ENCODE data around the gene MBD2.

The MBD2 gene

GRCh38 chr18:54161267-54161666, 63.2 kb downstream of the MBD2 start:
- H3K14ac ChIP-seq (ENCODE audit: low read length): no peak overlapping the region
- peaks cover 5% of the 10 kb centered on the region for H3K79me1 ChIP-seq (ENCODE audit: low read length)
- no peaks in the 10 kb centered on the region for H3K79me2 ChIP-seq (ENCODE audit: control insufficient read depth, insufficient read depth, low read length, poor library complexity)
- no peak overlapping the region for H2AFZ ChIP-seq (ENCODE audit: insufficient read depth, low read length, poor library complexity)
- no peak overlapping the region for H2BK120ac ChIP-seq (ENCODE audit: insufficient read depth, low read length, poor library complexity)
- peaks cover 13 to 18% of the 10 kb centered on the region in 2 experiments for H3K4me1 ChIP-seq (ENCODE audit: control insufficient read depth in 1 of 2, insufficient read depth in 2 of 2, low read length in 2 of 2)
- H3K27me3 ChIP-seq (ENCODE audit: insufficient read depth, low read length): no peaks in the 10 kb centered on the region
- H3K4me2 ChIP-seq (ENCODE audit: low read length): no peak overlapping the region
- H3K23ac ChIP-seq (ENCODE audit: low read length): no peak overlapping the region
- H3K36me3 ChIP-seq (ENCODE audit: control insufficient read depth in 1 of 2, insufficient read depth in 2 of 2, low read length in 2 of 2): peaks cover 11 to 32% of the 10 kb centered on the region in 2 experiments
- no peak overlapping the region for H4K12ac ChIP-seq (ENCODE audit: low read depth, low read length)
- no peak overlapping the region for H3K4me3 ChIP-seq (ENCODE audit: low read depth, low read length)
- no peak overlapping the region for H4K8ac ChIP-seq (ENCODE audit: low read depth, low read length)
- no peak overlapping the region for H3K27ac ChIP-seq (ENCODE audit: low read depth, low read length)
- no peaks in the 10 kb centered on the region for H3K9me3 ChIP-seq (ENCODE audit: insufficient read depth, low read depth, low read length)
- no peak overlapping the region for H2AK5ac ChIP-seq (ENCODE audit: low read length)
- no peak overlapping the region for H3K9ac ChIP-seq (ENCODE audit: low read length)
- H2BK5ac ChIP-seq (ENCODE audit: low read depth, low read length, poor library complexity): no peak overlapping the region
- H3K18ac ChIP-seq (ENCODE audit: low read length): no peak overlapping the region
- H2BK12ac ChIP-seq (ENCODE audit: low read length): no peak overlapping the region
- DNase-seq: peak in 1 of 2 donors; percentile 39
- H4K91ac ChIP-seq (ENCODE audit: low read depth, low read length): no peak overlapping the region
- no peak overlapping the region for H3K4ac ChIP-seq (ENCODE audit: low read depth, low read length)

- Histone ChIP-seq H2BK12ac (ENCODE audit: low read length) (no peak overlapping the region), H3K23ac (ENCODE audit: low read length) (no peak overlapping the region)
These were observed 64.6 kb downstream of the MBD2 start for GRCh38 chr18:54159906-54160305.

GRCh38 chr18:54157646-54158385, 66.7 kb downstream of the MBD2 start:
- Histone ChIP-seq H3K27ac (ENCODE audit: low read depth, low read length) (peak overlapping the region; percentile 16), H2BK12ac (ENCODE audit: low read length) (no peak overlapping the region), H3K14ac (ENCODE audit: low read length) (no peak overlapping the region), H3K79me2 (ENCODE audit: control insufficient read depth, insufficient read depth, low read length, poor library complexity) (no peaks in the 10 kb centered on the region), H3K4me1 (ENCODE audit: control insufficient read depth in 1 of 2, insufficient read depth in 2 of 2, low read length in 2 of 2) (peaks cover 13 to 17% of the 10 kb centered on the region in 2 experiments), H3K27me3 (ENCODE audit: insufficient read depth, low read length) (no peaks in the 10 kb centered on the region), H4K8ac (ENCODE audit: low read depth, low read length) (no peak overlapping the region), H3K79me1 (ENCODE audit: low read length) (peaks cover 5% of the 10 kb centered on the region), H2AFZ (ENCODE audit: insufficient read depth, low read length, poor library complexity) (no peak overlapping the region), H3K23ac (ENCODE audit: low read length) (no peak overlapping the region), H3K4ac (ENCODE audit: low read depth, low read length) (no peak overlapping the region), H2AK5ac (ENCODE audit: low read length) (no peak overlapping the region), H2BK5ac (ENCODE audit: low read depth, low read length, poor library complexity) (peak overlapping the region; percentile 15), H3K4me2 (ENCODE audit: low read length) (no peak overlapping the region), H3K9ac (ENCODE audit: low read length) (no peak overlapping the region), H2BK120ac (ENCODE audit: insufficient read depth, low read length, poor library complexity) (no peak overlapping the region), H4K12ac (ENCODE audit: low read depth, low read length) (no peak overlapping the region), H3K18ac (ENCODE audit: low read length) (no peak overlapping the region), H3K9me3 (ENCODE audit: insufficient read depth, low read depth, low read length) (no peaks in the 10 kb centered on the region), H3K4me3 (ENCODE audit: low read depth, low read length) (no peak overlapping the region), H4K91ac (ENCODE audit: low read depth, low read length) (no peak overlapping the region), H3K36me3 (ENCODE audit: control insufficient read depth in 1 of 2, insufficient read depth in 2 of 2, low read length in 2 of 2) (peaks cover 6 to 22% of the 10 kb centered on the region in 2 experiments)
- peak; percentile 64 to 83 for DNase-seq
- no CpG with 5 or more reads among the region's 7 CpGs for WGBS (ENCODE audit: extremely low coverage, insufficient coverage, insufficient read length)

More at GRCh38 chr18:54159906-54160305, 64.6 kb downstream of the MBD2 start:
- Histone ChIP-seq H3K18ac (ENCODE audit: low read length) (no peak overlapping the region), H2AK5ac (ENCODE audit: low read length) (no peak overlapping the region), H2AFZ (ENCODE audit: insufficient read depth, low read length, poor library complexity) (no peak overlapping the region), H3K27ac (ENCODE audit: low read depth, low read length) (no peak overlapping the region), H3K79me1 (ENCODE audit: low read length) (peaks cover 5% of the 10 kb centered on the region), H4K12ac (ENCODE audit: low read depth, low read length) (no peak overlapping the region), H3K4me1 (ENCODE audit: control insufficient read depth in 1 of 2, insufficient read depth in 2 of 2, low read length in 2 of 2) (peaks cover 13 to 18% of the 10 kb centered on the region in 2 experiments), H3K14ac (ENCODE audit: low read length) (no peak overlapping the region), H3K36me3 (ENCODE audit: control insufficient read depth in 1 of 2, insufficient read depth in 2 of 2, low read length in 2 of 2) (peaks cover 11 to 30% of the 10 kb centered on the region in 2 experiments), H3K4me2 (ENCODE audit: low read length) (no peak overlapping the region), H2BK120ac (ENCODE audit: insufficient read depth, low read length, poor library complexity) (no peak overlapping the region), H3K79me2 (ENCODE audit: control insufficient read depth, insufficient read depth, low read length, poor library complexity) (no peaks in the 10 kb centered on the region), H3K27me3 (ENCODE audit: insufficient read depth, low read length) (no peaks in the 10 kb centered on the region), H2BK5ac (ENCODE audit: low read depth, low read length, poor library complexity) (no peak overlapping the region), H3K9ac (ENCODE audit: low read length) (no peak overlapping the region), H3K4ac (ENCODE audit: low read depth, low read length) (no peak overlapping the region), H3K4me3 (ENCODE audit: low read depth, low read length) (no peak overlapping the region), H4K91ac (ENCODE audit: low read depth, low read length) (no peak overlapping the region), H3K9me3 (ENCODE audit: insufficient read depth, low read depth, low read length) (no peaks in the 10 kb centered on the region), H4K8ac (ENCODE audit: low read depth, low read length) (no peak overlapping the region)
- no CpG with 5 or more reads among the region's 1 CpG for WGBS (ENCODE audit: extremely low coverage, insufficient coverage, insufficient read length)
- no peak for DNase-seq

GRCh38 chr18:54155412-54155811, 69.1 kb downstream of the MBD2 start:
- H2BK5ac ChIP-seq (ENCODE audit: low read depth, low read length, poor library complexity): no peak overlapping the region
- H3K18ac ChIP-seq (ENCODE audit: low read length): no peak overlapping the region
- no peak overlapping the region for H3K14ac ChIP-seq (ENCODE audit: low read length)
- H3K4ac ChIP-seq (ENCODE audit: low read depth, low read length): no peak overlapping the region
- H3K36me3 ChIP-seq (ENCODE audit: control insufficient read depth in 1 of 2, insufficient read depth in 2 of 2, low read length in 2 of 2): peaks cover 3 to 22% of the 10 kb centered on the region in 2 experiments
- H4K12ac ChIP-seq (ENCODE audit: low read depth, low read length): no peak overlapping the region
- WGBS (ENCODE audit: extremely low coverage, insufficient coverage, insufficient read length): no CpG with 5 or more reads among the region's 3 CpGs
- H3K79me1 ChIP-seq (ENCODE audit: low read length): peaks cover 5% of the 10 kb centered on the region
- H3K4me1 ChIP-seq (ENCODE audit: control insufficient read depth in 1 of 2, insufficient read depth in 2 of 2, low read length in 2 of 2): peaks cover 13 to 18% of the 10 kb centered on the region in 2 experiments
- H3K9ac ChIP-seq (ENCODE audit: low read length): no peak overlapping the region
- no peak overlapping the region for H3K4me3 ChIP-seq (ENCODE audit: low read depth, low read length)
- H3K27ac ChIP-seq (ENCODE audit: low read depth, low read length): no peak overlapping the region
- no peaks in the 10 kb centered on the region for H3K9me3 ChIP-seq (ENCODE audit: insufficient read depth, low read depth, low read length)
- H3K23ac ChIP-seq (ENCODE audit: low read length): no peak overlapping the region
- no peak overlapping the region for H2BK120ac ChIP-seq (ENCODE audit: insufficient read depth, low read length, poor library complexity)
- H2AK5ac ChIP-seq (ENCODE audit: low read length): no peak overlapping the region
- H3K4me2 ChIP-seq (ENCODE audit: low read length): no peak overlapping the region
- H3K79me2 ChIP-seq (ENCODE audit: control insufficient read depth, insufficient read depth, low read length, poor library complexity): no peaks in the 10 kb centered on the region
- H3K27me3 ChIP-seq (ENCODE audit: insufficient read depth, low read length): no peaks in the 10 kb centered on the region
- H2BK12ac ChIP-seq (ENCODE audit: low read length): no peak overlapping the region
- no peak overlapping the region for H4K8ac ChIP-seq (ENCODE audit: low read depth, low read length)
- no peak overlapping the region for H2AFZ ChIP-seq (ENCODE audit: insufficient read depth, low read length, poor library complexity)
- no peak for DNase-seq
- H4K91ac ChIP-seq (ENCODE audit: low read depth, low read length): no peak overlapping the region

Measured in trophoblast cell (in vitro differentiated cells and primary cell).